Tibial nerve (tissue), 4 donors: ENCODE data around the gene SLC25A21. TPM values are rescaled to one million over a fixed set of nuclear protein-coding genes. Genes with fewer than 3 reads are reported as not detected.

Experiments used
- DNase-seq, 2 donors: peaks; one replicate each; pipeline ENCODE4 v3.0.0-alpha.2; 2019; ENCODE audit warnings: low spot score in 2 of 2
- H3K27ac ChIP-seq, 4 donors: fragments of 200-600 bp; sonication (generic) in 3 of 4; one replicate each; pipeline ENCODE4 v1.5.1; 2017 to 2019; ENCODE audit warnings: mild to moderate bottlenecking in 1 of 4
- H3K27me3 ChIP-seq, 2 donors: fragments of 200-600 bp; sonication (generic) in 1 of 2; one replicate each; pipeline versions ENCODE4 v1.5.1 to v1.6.0; 2017 to 2019
- H3K36me3 ChIP-seq, 3 donors: fragments of 200-600 bp; sonication (generic); one replicate each; pipeline ENCODE4 v1.5.1; 2018 to 2019
- H3K4me1 ChIP-seq, 4 donors: fragments of 200-600 bp; sonication (generic) in 3 of 4; one replicate each; pipeline ENCODE4 v1.5.1; 2017 to 2019
- H3K4me3 ChIP-seq, 4 donors: fragments of 200-600 bp; sonication (generic) in 3 of 4; one replicate each; pipeline ENCODE4 v1.5.1; 2017 to 2019; ENCODE audit warnings: mild to moderate bottlenecking in 1 of 4, moderate library complexity in 1 of 4
- H3K9me3 ChIP-seq, 4 donors: fragments of 200-600 bp; sonication (generic) in 3 of 4; one replicate each; pipeline ENCODE4 v1.5.1; 2017 to 2019
- CTCF ChIP-seq, 5 experiments: fragments of 200-600 bp in 3 of 5; fragments of 450-650 bp in 2 of 5; sonication (generic) in 3 of 5; IDR thresholded peaks; one replicate each; pipeline ENCODE4 v1.5.1; 2016 to 2019; ENCODE audit warnings: antibody characterized with exemption in 5 of 5, mild to moderate bottlenecking in 3 of 5, moderate library complexity in 2 of 5
- EP300 ChIP-seq, 2 donors: sonication (generic); formaldehyde crosslinking; IDR thresholded peaks; one replicate each; pipeline ENCODE4 v1.6.1; 2017; ENCODE audit warnings: antibody characterized with exemption in 2 of 2, mild to moderate bottlenecking in 1 of 2
- POLR2A ChIP-seq, 2 donors: fragments of 450-650 bp; IDR thresholded peaks; one replicate each; pipeline ENCODE4 v1.6.1; 2017; ENCODE audit warnings: antibody characterized with exemption in 2 of 2, mild to moderate bottlenecking in 2 of 2, moderate library complexity in 2 of 2
- WGBS, 2 donors: methylation state at CpG; one replicate each; pipeline ENCODE4 v1.1.5; 2018; 5-methylcytosine and 5-hydroxymethylcytosine counted together
- total RNA-seq, 4 donors: library from RNA; depleted of rRNA; stranded (reverse); fragments of >200 nt; gene quantifications; one replicate each; pipeline ENCODE4 v1.1.0, GENCODE V29; 2016

The SLC25A21 gene
- total RNA-seq, 4 donors from 2014 or later, result 0.30 to 0.98 (median 0.42) TPM; not detected in 1

- Histone ChIP-seq H3K4me1 (peaks cover 0 to 15% (median 0%) of the 10 kb centered on the region in 4 donors), H3K9me3 (peaks cover 0 to 13% (median 0%) of the 10 kb centered on the region in 4 donors), H3K27ac (no peak overlapping the region), H3K36me3 (peaks cover 0 to 9% (median 0%) of the 10 kb centered on the region in 3 donors), H3K27me3 (no peaks in the 10 kb centered on the region), H3K4me3 (no peak overlapping the region)
- no peak for TF ChIP-seq EP300 (IDR thresholded peaks at IDR 0.05)
- TF ChIP-seq POLR2A (IDR thresholded peaks at IDR 0.05), result no peak
- TF ChIP-seq CTCF (IDR thresholded peaks at IDR 0.05), result no peak
- DNase-seq, result no peak
- 88 to 100% methylated on average over 1 of the region's 1 CpG for WGBS, 2 donors
Observed at GRCh38 chr14:37203423-37203822, 31.0 kb upstream of the SLC25A21 start.

GRCh38 chr14:37202812-37203211, 30.4 kb upstream of the SLC25A21 start:
- H3K9me3 ChIP-seq, result peaks cover 0 to 13% (median 0%) of the 10 kb centered on the region in 4 donors
- H3K4me3 ChIP-seq, result no peak overlapping the region
- TF ChIP-seq EP300 (IDR thresholded peaks at IDR 0.05), result no peak
- TF ChIP-seq CTCF (IDR thresholded peaks at IDR 0.05), result no peak
- TF ChIP-seq POLR2A (IDR thresholded peaks at IDR 0.05), result no peak
- no peak for DNase-seq
- peaks cover 0 to 17% (median 0%) of the 10 kb centered on the region in 4 donors for H3K4me1 ChIP-seq
- H3K27me3 ChIP-seq, result no peaks in the 10 kb centered on the region
- no peak overlapping the region for H3K27ac ChIP-seq
- H3K36me3 ChIP-seq, result peaks cover 0 to 9% (median 0%) of the 10 kb centered on the region in 3 donors
- WGBS, 2 donors, result 91 to 93% methylated on average over 2 of the region's 2 CpGs

- WGBS, 2 donors, result 71 to 81% methylated on average over 2 of the region's 2 CpGs
- TF ChIP-seq CTCF (IDR thresholded peaks at IDR 0.05) (no peak), POLR2A (IDR thresholded peaks at IDR 0.05) (no peak), EP300 (IDR thresholded peaks at IDR 0.05) (no peak)
- Histone ChIP-seq H3K27me3 (no peaks in the 10 kb centered on the region), H3K27ac (no peak overlapping the region), H3K36me3 (peaks cover 0 to 9% (median 0%) of the 10 kb centered on the region in 3 donors), H3K9me3 (peaks cover 0 to 13% (median 0%) of the 10 kb centered on the region in 4 donors), H3K4me3 (no peak overlapping the region), H3K4me1 (peaks cover 0 to 17% (median 0%) of the 10 kb centered on the region in 4 donors)
- DNase-seq, result no peak
Observed at GRCh38 chr14:37202265-37202664, 29.9 kb upstream of the SLC25A21 start.

GRCh38 chr14:37201724-37202123, 29.3 kb upstream of the SLC25A21 start:
- Histone ChIP-seq H3K4me1 (peaks cover 0 to 22% (median 0%) of the 10 kb centered on the region in 4 donors), H3K27me3 (no peaks in the 10 kb centered on the region), H3K9me3 (peaks cover 0 to 13% (median 0%) of the 10 kb centered on the region in 4 donors), H3K27ac (no peak overlapping the region), H3K36me3 (peaks cover 0 to 9% (median 0%) of the 10 kb centered on the region in 3 donors), H3K4me3 (no peak overlapping the region)
- no peak for DNase-seq
- WGBS, 2 donors, result 94 to 100% methylated on average over 2 of the region's 2 CpGs
- TF ChIP-seq CTCF (IDR thresholded peaks at IDR 0.05) (no peak), POLR2A (IDR thresholded peaks at IDR 0.05) (no peak), EP300 (IDR thresholded peaks at IDR 0.05) (no peak)

- TF ChIP-seq EP300 (IDR thresholded peaks at IDR 0.05), result no peak
- no peak for TF ChIP-seq POLR2A (IDR thresholded peaks at IDR 0.05)
- TF ChIP-seq CTCF (IDR thresholded peaks at IDR 0.05), result no peak
- Histone ChIP-seq H3K4me1 (peaks cover 0 to 25% (median 0%) of the 10 kb centered on the region in 4 donors), H3K4me3 (no peak overlapping the region), H3K36me3 (no peaks in the 10 kb centered on the region), H3K27me3 (no peaks in the 10 kb centered on the region), H3K27ac (no peak overlapping the region), H3K9me3 (no peaks in the 10 kb centered on the region)
- DNase-seq, result no peak
- 85 to 86% methylated on average over 5 of the region's 5 CpGs for WGBS, 2 donors
Observed at GRCh38 chr14:37198907-37199306, 26.5 kb upstream of the SLC25A21 start.
